Omental fat pad (tissue), 4 donors: ENCODE results near the gene TANC1. TPM values are rescaled to one million over a fixed set of nuclear protein-coding genes. Genes with fewer than 3 reads are reported as not detected.

ENCODE experiments used
- ATAC-seq: fragments of 150-250 bp; one replicate; pipeline ENCODE4 v1.9.1; 2016; ENCODE audit warnings: mild to moderate bottlenecking, moderate library complexity; ENCODE audit not compliant: low FRiP score
- DNase-seq: peaks from one replicate; pipeline ENCODE4 v3.0.0-alpha.2; 2019; ENCODE audit warnings: low spot score
- CTCF ChIP-seq, 3 donors: fragments of 450-650 bp; IDR thresholded peaks; one replicate each; pipeline ENCODE4 v1.5.1; 2016 to 2017; ENCODE audit warnings: antibody characterized with exemption in 3 of 3, mild to moderate bottlenecking in 3 of 3, moderate library complexity in 2 of 3
- total RNA-seq, 4 donors: library from RNA; depleted of rRNA; stranded (reverse); fragments of >200 nt; gene quantifications; one replicate each; pipeline ENCODE4 v1.1.0, GENCODE V29; 2016

TANC1 gene
- total RNA-seq, 4 donors from 2014 or later, result 26.4 to 72.5 (median 34.9) TPM

- DNase-seq, result no peak
- no peak for TF ChIP-seq CTCF (IDR thresholded peaks at IDR 0.05)
- no peak for ATAC-seq
Measured at GRCh38 chr2:159187106-159187505, 218.7 kb downstream of the TANC1 start.

- DNase-seq, result no peak
- no peak for TF ChIP-seq CTCF (IDR thresholded peaks at IDR 0.05)
- no peak for ATAC-seq
Measured at GRCh38 chr2:159188449-159188848, 220.0 kb downstream of the TANC1 start.

- DNase-seq, result no peak
- no peak for ATAC-seq
- TF ChIP-seq CTCF (IDR thresholded peaks at IDR 0.05), result no peak
Measured at GRCh38 chr2:159192371-159192918, 224.0 kb downstream of the TANC1 start.

- TF ChIP-seq CTCF (IDR thresholded peaks at IDR 0.05), result no peak
- ATAC-seq (no peak), DNase-seq (no peak)
Measured at GRCh38 chr2:159193791-159194190, 225.4 kb downstream of the TANC1 start.

- DNase-seq (no peak), ATAC-seq (no peak)
- TF ChIP-seq CTCF (IDR thresholded peaks at IDR 0.05), result no peak
Measured at GRCh38 chr2:159194241-159194640, 225.8 kb downstream of the TANC1 start.

GRCh38 chr2:159195697-159196096 lies 227.3 kb downstream of the TANC1 start:
- no peak for TF ChIP-seq CTCF (IDR thresholded peaks at IDR 0.05)
- ATAC-seq (no peak), DNase-seq (no peak)

- DNase-seq, result no peak
- no peak for ATAC-seq
- TF ChIP-seq CTCF (IDR thresholded peaks at IDR 0.05), result no peak
Measured at GRCh38 chr2:159196393-159196925, 228.0 kb downstream of the TANC1 start.
